Renal cortex interstitium (tissue), 11 donors: ENCODE results near the gene NUDT4. TPM values are rescaled to one million over a fixed set of nuclear protein-coding genes. Genes with fewer than 3 reads are reported as not detected.
A peak's percentile ranks its signal among the peaks of the same experiment; 100 is the strongest.
"Not testable (repeated sequence)": the region's sequence is repeated elsewhere in the genome, so short reads cannot be mapped to it uniquely, and the experiment has no call there.

ENCODE experiments used
- DNase-seq, 11 donors: peaks; one replicate each; pipeline ENCODE4 v3.0.0-alpha.2; 2013; ENCODE audit warnings: low read depth in 9 of 11, low spot score in 4 of 11; ENCODE audit errors: extremely low read depth in 1 of 11
- polyA plus RNA-seq, 3 donors: library from polyadenylated mRNA; unstranded; fragments of 120-200 nt; gene quantifications; one replicate each; pipeline ENCODE4 v1.2.1, GENCODE V29; 2013; ENCODE audit not compliant: insufficient read length in 3 of 3

Gene NUDT4
- polyA plus RNA-seq, 3 donors: 113 to 141 (median 115) TPM

GRCh38 chr12:93411060-93411459 is 33.3 kb downstream of the NUDT4 start:
- not testable (repeated sequence) for DNase-seq

- not testable (repeated sequence) for DNase-seq
These were observed 34.7 kb downstream of the NUDT4 start for GRCh38 chr12:93412396-93412795.

- DNase-seq: no peak
These were observed 35.3 kb downstream of the NUDT4 start for GRCh38 chr12:93413064-93413463.

- no peak for DNase-seq
These were observed 38.2 kb downstream of the NUDT4 start for GRCh38 chr12:93415723-93416464.

GRCh38 chr12:93417967-93418480 is 40.3 kb downstream of the NUDT4 start:
- no peak for DNase-seq

GRCh38 chr12:93419388-93420034 is 41.8 kb downstream of the NUDT4 start:
- peak in 3 of 11 donors; percentile 21 to 47 (median 41) for DNase-seq

GRCh38 chr12:93422050-93422449 is 44.3 kb downstream of the NUDT4 start:
- no peak for DNase-seq

GRCh38 chr12:93425736-93426411 is 48.1 kb downstream of the NUDT4 start:
- no peak for DNase-seq

- DNase-seq: no peak
These were observed 48.7 kb downstream of the NUDT4 start for GRCh38 chr12:93426412-93426805.

GRCh38 chr12:93427779-93428564 is 50.2 kb downstream of the NUDT4 start:
- DNase-seq: no peak

- no peak for DNase-seq
These were observed 51.7 kb downstream of the NUDT4 start for GRCh38 chr12:93429448-93429847.

- DNase-seq: no peak
These were observed 52.1 kb downstream of the NUDT4 start for GRCh38 chr12:93429852-93430251.

- DNase-seq: no peak
These were observed 52.6 kb downstream of the NUDT4 start for GRCh38 chr12:93430280-93430679.

- DNase-seq: not testable (repeated sequence)
These were observed 54.3 kb downstream of the NUDT4 start for GRCh38 chr12:93432031-93432430.

- DNase-seq: no peak
These were observed 56.6 kb downstream of the NUDT4 start for GRCh38 chr12:93434256-93434865.

GRCh38 chr12:93438266-93439050 is 60.7 kb downstream of the NUDT4 start:
- DNase-seq: no peak

- DNase-seq: no peak
These were observed 62.5 kb downstream of the NUDT4 start for GRCh38 chr12:93440043-93440835.
